HepG2 (cell line): ENCODE data around the gene C1QL4. TPM values are rescaled to one million over a fixed set of nuclear protein-coding genes. Genes with fewer than 3 reads are reported as not detected.

ENCODE experiments used
- BCL3 ChIP-seq: sonication (generic); formaldehyde crosslinking; IDR thresholded peaks from 2 replicates; pipeline ENCODE4 v1.5.1; 2020; ENCODE audit warnings: mild to moderate bottlenecking, missing genetic modification reagents, moderate library complexity
- BCL6 ChIP-seq: IDR thresholded peaks from 2 replicates; pipeline ENCODE4 v1.6.1; 2016; ENCODE audit warnings: missing genetic modification reagents, missing compliant biosample characterization
- CENPX ChIP-seq: sonication (generic); formaldehyde crosslinking; IDR thresholded peaks from 2 replicates; pipeline ENCODE4 v1.9.0; 2021; ENCODE audit warnings: mild to moderate bottlenecking, missing genetic modification reagents, moderate library complexity
- E2F2 ChIP-seq: sonication (generic); formaldehyde crosslinking; IDR thresholded peaks from 2 replicates; pipeline ENCODE4 v1.4.0; 2020; ENCODE audit warnings: missing genetic modification reagents, borderline replicate concordance
- GMEB1 ChIP-seq: sonication (generic); formaldehyde crosslinking; IDR thresholded peaks from 2 replicates; pipeline ENCODE4 v1.5.1; 2020; ENCODE audit warnings: missing genetic modification reagents, mild to moderate bottlenecking, borderline replicate concordance
- HDAC6 ChIP-seq: fragments of 200-600 bp; sonication (generic); IDR thresholded peaks from 2 replicates; pipeline ENCODE4 v1.7.0; 2017; ENCODE audit warnings: mild to moderate bottlenecking, antibody characterized with exemption, low read length, low read depth
- HMGXB4 ChIP-seq, 2 experiments: sonication (generic) in 1 of 2; formaldehyde crosslinking in 1 of 2; IDR thresholded peaks; 2 replicates each; pipeline versions ENCODE4 v1.4.0 to v1.6.1; 2018 to 2020; ENCODE audit warnings: missing genetic modification reagents in 2 of 2, borderline replicate concordance in 1 of 2, low read depth in 1 of 2, mild to moderate bottlenecking in 1 of 2, missing biosample characterization in 1 of 2
- KDM3A ChIP-seq: IDR thresholded peaks from 2 replicates; pipeline ENCODE4 v1.6.1; 2018; ENCODE audit warnings: low read depth, missing compliant biosample characterization
- MED1 ChIP-seq: sonication (generic); formaldehyde crosslinking; IDR thresholded peaks from 2 replicates; pipeline ENCODE4 v1.4.0; 2020; ENCODE audit warnings: missing genetic modification reagents
- RAD21 ChIP-seq: fragments of 450-650 bp; formaldehyde crosslinking; IDR thresholded peaks from 2 replicates; pipeline ENCODE4 v1.5.0; 2020; ENCODE audit warnings: mild to moderate bottlenecking
- RBFOX2 ChIP-seq: fragments of 200-400 bp; formaldehyde crosslinking; IDR thresholded peaks from 2 replicates; pipeline ENCODE4 v1.6.1; 2017; ENCODE audit warnings: low read depth, mild to moderate bottlenecking, low read length
- SATB2 ChIP-seq: sonication (generic); formaldehyde crosslinking; IDR thresholded peaks from 2 replicates; pipeline ENCODE4 v1.5.0; 2020; ENCODE audit warnings: missing genetic modification reagents
- SMARCC2 ChIP-seq: fragments of 450-650 bp; IDR thresholded peaks from 2 replicates; pipeline ENCODE4 v1.6.1; 2017; ENCODE audit warnings: antibody characterized with exemption, mild to moderate bottlenecking
- U2AF1 ChIP-seq: fragments of 200-400 bp; formaldehyde crosslinking; optimal IDR thresholded peaks from 2 replicates; pipeline ENCODE3; 2017; ENCODE audit warnings: mild to moderate bottlenecking, low read depth, low read length
- ZNF10 ChIP-seq: sonication (generic); formaldehyde crosslinking; IDR thresholded peaks from 2 replicates; pipeline ENCODE4 v1.4.0; 2020; ENCODE audit warnings: mild to moderate bottlenecking, low read depth, missing genetic modification reagents, borderline replicate concordance
- ZNF12 ChIP-seq: sonication (generic); formaldehyde crosslinking; IDR thresholded peaks from 2 replicates; pipeline ENCODE4 v1.5.0; 2020; ENCODE audit warnings: missing genetic modification reagents
- ZNF225 ChIP-seq: sonication (generic); formaldehyde crosslinking; IDR thresholded peaks from 2 replicates; pipeline ENCODE4 v1.4.0; 2020; ENCODE audit warnings: mild to moderate bottlenecking, missing genetic modification reagents
- ZNF496 ChIP-seq: sonication (generic); formaldehyde crosslinking; IDR thresholded peaks from 2 replicates; pipeline ENCODE4 v1.8.1; 2023; ENCODE audit warnings: mild to moderate bottlenecking, moderate library complexity, missing genetic modification reagents; ENCODE audit not compliant: insufficient replicate concordance
- ZNF605 ChIP-seq: sonication (generic); formaldehyde crosslinking; IDR thresholded peaks from 2 replicates; pipeline ENCODE4 v1.8.0; 2022; ENCODE audit warnings: mild to moderate bottlenecking, missing genetic modification reagents
- ZNF614 ChIP-seq: IDR thresholded peaks from 2 replicates; pipeline ENCODE4 v1.6.1; 2018; ENCODE audit warnings: missing biosample characterization, missing genetic modification reagents, inconsistent platforms, borderline replicate concordance
- ZNF777 ChIP-seq: sonication (generic); formaldehyde crosslinking; IDR thresholded peaks from 2 replicates; pipeline ENCODE4 v1.4.0; 2020; ENCODE audit warnings: missing genetic modification reagents
- polyA plus RNA-seq, 8 experiments: library from polyadenylated mRNA; depleted of rRNA in 3 of 8; stranded (reverse) in 7 of 8; unstranded in 1 of 8; fragments of >200 nt; fragmentation: Illumina TruSeq in 4 of 8; extraction: Trizol in 4 of 8; gene quantifications; 2 replicates each; pipeline versions ENCODE4 v1.2.1 to v1.2.3, GENCODE V29; 2011 to 2016; ENCODE audit warnings: low read depth in 4 of 8, missing spikeins in 1 of 8, mixed read lengths in 1 of 8; ENCODE audit not compliant: insufficient read depth in 1 of 8
- total RNA-seq, 5 experiments: library from RNA; depleted of rRNA; stranded (reverse); fragments of >200 nt; fragmentation: Illumina TruSeq; extraction: Trizol; gene quantifications; 2 replicates each; pipeline ENCODE4 v1.2.3, GENCODE V29; 2016; ENCODE audit warnings: low read depth in 1 of 5

Gene C1QL4
- total and polyA plus RNA-seq, 2 of the 13 experiments (the other 11 are each of a cell fraction or from before 2014, with no cell fraction given): 0.03 TPM; not detected in 1

- peak; percentile 70 for TF ChIP-seq ZNF605
- TF ChIP-seq CENPX (CRISPR knock-in tag): no peak
- no peak for TF ChIP-seq SMARCC2
- peak; percentile 97 for TF ChIP-seq KDM3A
- peak; percentile 63; the same call in 1 of the 2 replicates for TF ChIP-seq ZNF12 (CRISPR knock-in tag)
- no peak for TF ChIP-seq BCL3 (CRISPR knock-in tag)
- TF ChIP-seq U2AF1: no peak
- peak; percentile 45; the same call in 1 of the 2 replicates for TF ChIP-seq GMEB1 (CRISPR knock-in tag)
- TF ChIP-seq ZNF10: no peak
- TF ChIP-seq ZNF225: no peak
- peak; percentile 73 for TF ChIP-seq ZNF777
- TF ChIP-seq RAD21 (CRISPR knock-in tag): peak; percentile 73
- TF ChIP-seq BCL6 (CRISPR knock-in tag): peak; percentile 81
- TF ChIP-seq MED1 (CRISPR knock-in tag): peak; percentile 89
- TF ChIP-seq HMGXB4 (CRISPR knock-in tag; IDR thresholded peaks at IDR 0.05; ENCODE audit: borderline replicate concordance in 1 of 2, low read depth in 1 of 2): peak; percentile 89 to 95
- 0 out of 2 replicates have a peak, but pooled peaks have one; percentile 75 for TF ChIP-seq SATB2 (CRISPR knock-in tag)
- TF ChIP-seq E2F2: peak; percentile 80; the same call in 1 of the 2 replicates
- TF ChIP-seq HDAC6: no peak
- peak; percentile 66 for TF ChIP-seq RBFOX2
- peak; percentile 59; the same call in 1 of the 2 replicates for TF ChIP-seq ZNF614 (CRISPR knock-in tag)
- no peak for TF ChIP-seq ZNF496 (CRISPR knock-in tag)
Observed at GRCh38 chr12:49347311-49348193, 10.6 kb upstream of the C1QL4 start (continued).
